Measurements from ENCODE around the gene CD6. TPM values are rescaled to one million over a fixed set of nuclear protein-coding genes. Genes with fewer than 3 reads are reported as not detected.

The CD6 gene
- total RNA-seq, 1 experiment from 2014 or later: 1.4 TPM

DNA sequence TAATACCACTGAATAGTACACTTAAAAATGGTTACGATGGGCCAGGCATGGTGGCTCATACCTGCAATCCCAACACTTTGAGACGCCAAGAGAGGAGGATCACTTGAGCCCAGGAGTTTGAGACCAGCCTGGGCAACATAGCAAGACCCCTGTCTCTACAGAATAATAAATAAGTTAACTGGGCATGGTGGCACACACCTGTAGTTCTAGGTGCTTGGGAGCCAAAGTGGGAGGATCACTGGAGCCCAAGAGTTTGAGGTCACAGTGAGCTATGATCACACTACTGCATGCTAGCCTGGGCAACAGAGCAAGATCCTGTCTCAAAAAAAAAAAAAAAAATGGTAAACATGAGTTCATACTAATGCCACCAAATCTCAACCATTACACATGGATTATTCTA lies 61.3 kb downstream of the CD6 start:
- Histone ChIP-seq H3K36me3 (ENCODE audit: control insufficient read depth in 1 of 2, insufficient read depth in 2 of 2, low read length in 2 of 2) (no peaks in the 10 kb centered on the region), H3K9me3 (ENCODE audit: control insufficient read depth in 1 of 2, insufficient read depth in 1 of 2, low read depth in 1 of 2, low read length in 2 of 2) (no peaks in the 10 kb centered on the region), H3K79me2 (ENCODE audit: insufficient read depth, low read length) (no peaks in the 10 kb centered on the region), H4K20me1 (ENCODE audit: insufficient read depth) (no peaks in the 10 kb centered on the region), H3K4me1 (ENCODE audit: control insufficient read depth in 1 of 2, insufficient read depth in 2 of 2, low read length in 2 of 2) (peaks cover 0 to 4% of the 10 kb centered on the region in 2 experiments; a peak in 2 of 4 replicates), H3K27ac (ENCODE audit: low read depth, low read length) (no peak overlapping the region), H3K9ac (ENCODE audit: low read length) (no peak overlapping the region), H2AFZ (ENCODE audit: low read depth, low read length, poor library complexity, severe bottlenecking) (no peak overlapping the region), H3K27me3 (ENCODE audit: insufficient read depth, low read length) (no peaks in the 10 kb centered on the region), H3K4me2 (ENCODE audit: low read length) (no peak overlapping the region), H3K9me2 (ENCODE audit: insufficient read depth) (no peaks in the 10 kb centered on the region), H3K4me3 (replicated peaks in 1 of 2; ENCODE audit: low read depth in 1 of 2, low read length in 2 of 2) (no peak overlapping the region)
- RAD21 ChIA-PET (ENCODE audit: low non-redundant PET in 1 of 2, low total read pairs in 2 of 2, uncharacterized antibody in 2 of 2, unreplicated experiment in 2 of 2): no interaction called here
- no TSS peak for BruUV-seq (replicated peaks)
- no peak for TF ChIP-seq CEBPB (IDR thresholded peaks at IDR 0.05; ENCODE audit: low read depth)
- no peak for TF ChIP-seq POLR2A (IDR thresholded peaks at IDR 0.05; ENCODE audit: borderline replicate concordance, extremely low read depth, insufficient read depth, insufficient read length)
- no peak for TF ChIP-seq JUND (IDR thresholded peaks at IDR 0.05)
- TF ChIP-seq ATF3 (IDR thresholded peaks at IDR 0.05): no peak
- TF ChIP-seq ZFX (IDR thresholded peaks at IDR 0.05): no peak
- TF ChIP-seq ELF1 (IDR thresholded peaks at IDR 0.05; ENCODE audit: borderline replicate concordance, low read depth): no peak
- TF ChIP-seq CTCF (IDR thresholded peaks at IDR 0.05 in 2 of 3, conservative IDR thresholded peaks at IDR 0.05 in 1 of 3; ENCODE audit: borderline replicate concordance in 1 of 3, insufficient read depth in 1 of 3, low read depth in 2 of 3, low read length in 2 of 3): no peak
- TF ChIP-seq TCF7L2 (IDR thresholded peaks at IDR 0.05; ENCODE audit: borderline replicate concordance, extremely low read depth, insufficient read depth, insufficient read length): no peak
- no peak for TF ChIP-seq ZNF274 (IDR thresholded peaks at IDR 0.05; ENCODE audit: low read depth, low read length)
- no peak for TF ChIP-seq EZH2 (IDR thresholded peaks at IDR 0.05)
- TF ChIP-seq EGR1 (IDR thresholded peaks at IDR 0.05; ENCODE audit: low read depth): no peak
- TF ChIP-seq SRF (IDR thresholded peaks at IDR 0.05; ENCODE audit: low read depth): no peak
- TF ChIP-seq, protein P1, sequence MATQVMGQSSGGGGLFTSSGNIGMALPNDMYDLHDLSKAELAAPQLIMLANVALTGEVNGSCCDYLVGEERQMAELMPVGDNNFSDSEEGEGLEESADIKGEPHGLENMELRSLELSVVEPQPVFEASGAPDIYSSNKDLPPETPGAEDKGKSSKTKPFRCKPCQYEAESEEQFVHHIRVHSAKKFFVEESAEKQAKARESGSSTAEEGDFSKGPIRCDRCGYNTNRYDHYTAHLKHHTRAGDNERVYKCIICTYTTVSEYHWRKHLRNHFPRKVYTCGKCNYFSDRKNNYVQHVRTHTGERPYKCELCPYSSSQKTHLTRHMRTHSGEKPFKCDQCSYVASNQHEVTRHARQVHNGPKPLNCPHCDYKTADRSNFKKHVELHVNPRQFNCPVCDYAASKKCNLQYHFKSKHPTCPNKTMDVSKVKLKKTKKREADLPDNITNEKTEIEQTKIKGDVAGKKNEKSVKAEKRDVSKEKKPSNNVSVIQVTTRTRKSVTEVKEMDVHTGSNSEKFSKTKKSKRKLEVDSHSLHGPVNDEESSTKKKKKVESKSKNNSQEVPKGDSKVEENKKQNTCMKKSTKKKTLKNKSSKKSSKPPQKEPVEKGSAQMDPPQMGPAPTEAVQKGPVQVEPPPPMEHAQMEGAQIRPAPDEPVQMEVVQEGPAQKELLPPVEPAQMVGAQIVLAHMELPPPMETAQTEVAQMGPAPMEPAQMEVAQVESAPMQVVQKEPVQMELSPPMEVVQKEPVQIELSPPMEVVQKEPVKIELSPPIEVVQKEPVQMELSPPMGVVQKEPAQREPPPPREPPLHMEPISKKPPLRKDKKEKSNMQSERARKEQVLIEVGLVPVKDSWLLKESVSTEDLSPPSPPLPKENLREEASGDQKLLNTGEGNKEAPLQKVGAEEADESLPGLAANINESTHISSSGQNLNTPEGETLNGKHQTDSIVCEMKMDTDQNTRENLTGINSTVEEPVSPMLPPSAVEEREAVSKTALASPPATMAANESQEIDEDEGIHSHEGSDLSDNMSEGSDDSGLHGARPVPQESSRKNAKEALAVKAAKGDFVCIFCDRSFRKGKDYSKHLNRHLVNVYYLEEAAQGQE (IDR thresholded peaks at IDR 0.05; ENCODE audit: low read depth): no peak
- no peak for TF ChIP-seq RAD21 (IDR thresholded peaks at IDR 0.05; ENCODE audit: low read depth)
- TF ChIP-seq YY1 (IDR thresholded peaks at IDR 0.05; ENCODE audit: extremely low read depth, insufficient replicate concordance, low read depth, low read length): no peak
- no peak for TF ChIP-seq SIN3A (IDR thresholded peaks at IDR 0.05; ENCODE audit: low read depth)
- no peak for TF ChIP-seq FOSL1 (IDR thresholded peaks at IDR 0.05; ENCODE audit: low read depth)
- TF ChIP-seq EZH2phosphoT487 (IDR thresholded peaks at IDR 0.05; ENCODE audit: borderline replicate concordance): no peak
- no peak for TF ChIP-seq MAX (IDR thresholded peaks at IDR 0.05)
- CTCF ChIA-PET: no interaction called here
- intact Hi-C loops (cut with micrococcal nuclease): no loop called here
- DNase-seq (ENCODE audit: low read depth, low spot score): no peak
- POLR2A ChIA-PET: no interaction called here
- ATAC-seq: no peak

All from HCT116 (cell line).